Left colon (tissue), 2 donors: ENCODE measurements around the gene SPATA13. TPM values are rescaled to one million over a fixed set of nuclear protein-coding genes. Genes with fewer than 3 reads are reported as not detected.

Experiments used
- ATAC-seq: fragments of 200-7000 bp; cut with Tn5 transposase; one replicate; pipeline ENCODE4 v1.9.1; 2020; ENCODE audit warnings: mild to moderate bottlenecking, moderate library complexity
- DNase-seq, 2 donors: peaks; one replicate each; pipeline ENCODE4 v3.0.0-alpha.2; 2020
- intact Hi-C, 2 donors: fragments of 100-400 bp; cut with DNase I in 1 of 2; cut with micrococcal nuclease in 1 of 2; formaldehyde crosslinking; loops; one replicate each; pipeline versions ENCODE4 v1.11.2 to v1.14.0; 2022; cut with DNase I, micrococcal nuclease
- total RNA-seq, 2 donors: library from RNA; stranded (reverse); fragmentation: NEBNext Ultra II Directional; extraction: Animal tissue kit (Norgen Biotek cat#: 25700); gene quantifications; one replicate each; pipeline ENCODE4 v1.2.1, GENCODE V29; 2021
- donor health status: DM: no; HTN: no; CAD: no.
- donor health status: DM: yes; HTN: yes; CAD: no.

SPATA13 gene
- total RNA-seq, 2 donors from 2014 or later = 36.5 to 37.3 TPM

DNA sequence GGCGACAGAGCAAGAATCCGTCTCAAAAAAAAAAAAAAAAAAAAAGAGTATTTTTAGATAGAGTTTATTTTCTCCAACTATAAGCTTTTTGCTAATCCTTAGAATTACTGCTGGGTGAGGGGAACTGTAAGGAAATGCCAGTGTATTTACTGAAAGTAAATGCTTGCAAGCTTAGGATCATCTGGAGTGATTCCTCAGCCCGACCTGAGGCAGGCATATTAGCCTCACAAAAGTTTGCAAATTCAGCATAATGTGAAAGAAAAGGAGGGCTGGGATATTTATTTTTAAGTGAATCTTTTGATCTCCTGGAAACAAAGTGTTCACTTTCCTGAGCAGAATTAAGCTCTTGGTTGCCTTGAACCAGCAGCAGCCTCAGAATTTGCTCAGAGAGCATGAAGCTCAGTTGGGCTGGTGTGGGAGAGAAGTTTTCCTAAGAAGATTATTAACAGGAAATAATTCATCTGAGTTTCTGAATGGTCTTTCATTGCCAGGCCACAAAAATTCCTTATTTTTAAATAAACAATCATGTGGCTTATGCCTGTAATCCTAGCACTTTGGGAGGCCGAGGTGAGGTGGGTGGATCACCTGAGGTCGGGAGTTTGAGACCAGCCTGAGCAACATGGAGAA, 24.7 kb upstream of the SPATA13 start:
- intact Hi-C loops = no loop called here
- ATAC-seq = no peak
- no peak for DNase-seq

DNA sequence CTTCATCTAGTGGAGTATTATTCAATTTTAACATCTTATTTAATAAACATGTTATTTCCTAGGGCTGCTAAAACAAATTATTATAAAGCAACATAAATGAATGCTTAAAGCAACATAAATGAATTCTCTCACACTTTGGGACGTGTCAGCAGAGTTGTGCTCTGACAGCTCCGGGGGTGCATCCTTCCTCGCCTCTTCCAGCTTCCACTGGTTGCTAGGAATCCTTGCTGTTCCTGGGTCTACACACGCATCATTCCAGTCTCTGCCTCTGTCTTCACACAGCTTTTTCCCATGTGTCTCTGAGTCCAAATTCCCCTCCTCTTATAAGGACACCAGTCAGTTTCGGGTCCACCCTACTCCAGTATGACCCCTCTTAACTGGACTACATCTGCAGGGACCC, 21.6 kb upstream of the SPATA13 start:
- DNase-seq (no peak), ATAC-seq (no peak)
- intact Hi-C loops = no loop called here

DNA sequence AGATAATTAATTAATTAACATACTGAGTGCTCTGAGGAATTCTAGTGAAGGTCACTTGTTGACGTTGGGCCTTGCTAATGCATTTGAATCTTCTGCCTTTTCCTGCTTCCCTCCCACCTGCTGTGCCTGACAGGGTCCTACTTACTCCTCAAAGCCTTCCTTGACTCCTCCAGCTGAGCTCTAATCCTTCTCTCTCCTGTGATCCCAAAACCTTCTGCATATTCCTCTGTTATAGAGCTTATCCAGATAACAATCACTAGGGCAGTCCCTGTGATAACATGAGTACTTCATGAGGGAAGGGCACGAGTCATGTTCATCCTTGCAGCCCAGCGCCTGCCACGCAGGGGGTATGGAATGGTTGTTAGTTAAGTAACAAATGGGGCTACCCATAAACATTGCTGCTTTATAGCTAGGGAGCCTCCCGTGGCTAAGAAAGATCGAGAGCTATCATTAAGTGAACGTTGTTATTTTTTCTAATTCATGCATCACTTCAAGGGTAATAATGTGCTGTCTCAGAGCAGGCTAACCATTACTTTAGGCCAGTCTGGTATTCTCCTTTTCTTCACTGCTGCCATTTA, 19.1 kb upstream of the SPATA13 start:
- no peak for ATAC-seq
- intact Hi-C loops = no loop called here
- DNase-seq = no peak

DNA sequence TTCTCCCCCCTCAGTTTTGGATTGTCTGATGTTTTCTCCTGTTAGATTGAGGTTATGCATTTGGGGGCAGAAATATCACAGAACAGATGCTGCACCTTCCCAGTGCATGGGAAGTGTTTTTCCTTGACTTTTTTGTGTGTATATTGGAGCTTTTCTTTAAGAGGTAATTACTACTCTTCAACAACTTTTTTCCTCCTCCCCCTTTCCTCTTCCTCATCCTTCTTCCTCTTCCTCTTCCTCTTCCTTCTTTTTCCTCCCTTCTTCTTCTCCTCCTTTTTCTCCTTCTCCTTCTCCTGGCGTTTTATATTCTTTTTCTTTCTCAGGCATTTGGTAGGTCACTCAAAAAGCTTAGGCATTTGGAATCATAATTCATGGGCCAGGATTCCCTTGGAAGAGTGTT, 18.1 kb upstream of the SPATA13 start:
- DNase-seq = no peak
- no peak for ATAC-seq
- intact Hi-C loops = no loop called here

DNA sequence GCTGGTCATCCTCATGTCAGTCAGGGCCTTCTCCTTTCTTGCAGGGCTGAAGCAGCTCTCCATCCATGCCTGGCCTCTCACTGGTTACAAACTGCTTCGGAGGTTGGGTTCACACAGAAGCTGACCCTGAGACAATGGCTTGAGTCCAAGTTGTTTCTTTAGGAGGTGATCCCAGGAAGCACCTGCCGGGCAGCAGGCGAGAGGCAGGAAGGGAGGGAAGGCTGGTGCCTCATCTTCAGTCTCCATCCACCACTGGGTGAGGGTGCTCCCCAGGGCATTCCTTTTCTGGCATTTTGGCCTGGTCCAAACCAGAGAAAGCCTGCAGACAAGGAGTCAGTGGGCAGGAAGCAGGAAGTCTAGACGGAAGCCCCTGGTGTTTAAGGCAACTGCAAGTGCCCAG, 17.6 kb upstream of the SPATA13 start:
- DNase-seq (no peak), ATAC-seq (no peak)
- intact Hi-C loops = no loop called here

DNA sequence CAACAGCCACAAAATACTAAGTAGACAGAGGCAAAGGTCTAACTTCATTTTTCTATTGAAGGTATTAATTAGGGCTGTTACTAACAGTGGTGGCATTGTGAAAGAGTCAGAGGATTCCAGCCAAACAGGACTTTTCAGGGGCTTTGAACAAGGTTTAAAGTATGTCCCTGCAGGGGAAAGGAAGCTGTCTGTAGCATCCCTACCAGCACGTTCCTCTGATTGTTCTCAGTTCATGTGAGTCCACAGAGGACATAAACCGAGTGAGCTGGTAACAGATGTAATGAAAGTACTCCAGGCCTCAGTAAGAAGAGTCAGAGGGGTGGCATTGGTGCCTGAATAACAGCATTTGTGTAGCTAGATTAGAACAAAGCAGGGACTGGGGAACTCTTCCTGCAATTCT, 15.3 kb upstream of the SPATA13 start:
- DNase-seq (no peak), ATAC-seq (no peak)
- intact Hi-C loops = no loop called here

DNA sequence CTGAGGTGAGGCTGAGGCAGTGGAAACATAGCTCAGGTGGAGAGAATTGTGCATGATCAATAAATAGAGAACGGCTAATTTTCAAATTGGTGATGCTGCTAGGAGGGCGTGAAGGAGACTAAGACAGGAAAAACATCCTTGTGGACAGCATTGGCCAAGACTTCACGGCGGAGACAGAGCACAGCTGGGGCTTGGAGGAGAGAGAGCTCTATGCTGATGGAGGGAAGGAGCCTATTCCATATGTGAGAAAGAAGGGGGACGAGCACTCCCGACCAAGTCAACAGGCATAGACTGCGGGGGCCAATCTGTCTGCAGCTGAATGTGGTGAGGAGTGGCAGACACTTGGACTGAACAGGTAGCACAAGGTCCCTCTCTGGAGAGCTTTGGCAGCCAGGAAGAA, 14.8 kb upstream of the SPATA13 start:
- DNase-seq (no peak), ATAC-seq (no peak)
- intact Hi-C loops = no loop called here

DNA sequence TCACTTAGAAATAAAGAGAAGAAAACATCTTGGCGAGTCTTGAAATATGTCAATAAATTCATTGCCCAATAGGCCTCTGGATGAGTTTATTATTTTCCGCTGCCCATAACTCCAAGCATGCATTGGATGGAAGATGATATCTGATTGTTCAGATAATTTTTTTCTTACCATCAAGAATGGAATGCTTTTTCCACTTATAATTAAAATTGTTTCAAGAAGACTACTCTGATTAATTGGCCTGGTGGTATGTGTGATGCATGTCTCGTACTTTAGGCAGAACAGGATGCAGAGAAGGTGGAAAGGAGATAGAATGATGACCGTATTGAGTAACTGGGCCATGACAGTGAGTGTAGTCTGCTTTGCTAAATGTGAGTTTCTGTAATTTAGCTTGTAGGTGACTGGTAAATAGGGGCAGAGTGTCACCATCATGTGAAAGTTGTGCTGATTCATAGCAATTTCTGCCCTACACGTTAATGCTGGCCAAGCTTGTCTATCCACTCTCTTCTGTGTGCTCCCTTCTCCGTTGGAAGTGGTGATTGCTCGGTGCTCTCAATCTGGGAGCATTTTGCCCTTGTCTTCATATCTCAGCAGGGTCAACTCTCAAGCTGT, 13.5 kb upstream of the SPATA13 start:
- ATAC-seq (no peak), DNase-seq (no peak)
- intact Hi-C loops = no loop called here

DNA sequence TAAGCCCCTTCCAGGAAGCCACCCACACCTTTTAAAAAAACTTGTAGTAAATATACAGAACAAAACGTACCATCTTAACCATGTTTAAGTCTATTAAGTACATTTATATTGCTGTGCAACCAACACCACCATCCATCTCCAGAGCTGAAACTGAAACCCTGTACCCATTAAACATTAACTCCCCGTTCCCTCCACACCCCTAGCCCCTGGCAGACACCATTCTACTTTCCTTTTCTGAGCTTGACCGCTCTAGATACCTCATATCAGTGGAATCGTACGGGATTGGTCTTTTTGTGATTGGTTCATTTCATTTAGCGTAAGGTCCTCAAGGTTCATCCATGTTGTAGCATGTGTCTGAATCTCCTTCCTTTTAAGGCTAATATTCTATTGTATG, 13.0 kb upstream of the SPATA13 start:
- intact Hi-C loops = no loop called here
- no peak for DNase-seq
- peak; percentile 70 for ATAC-seq

DNA sequence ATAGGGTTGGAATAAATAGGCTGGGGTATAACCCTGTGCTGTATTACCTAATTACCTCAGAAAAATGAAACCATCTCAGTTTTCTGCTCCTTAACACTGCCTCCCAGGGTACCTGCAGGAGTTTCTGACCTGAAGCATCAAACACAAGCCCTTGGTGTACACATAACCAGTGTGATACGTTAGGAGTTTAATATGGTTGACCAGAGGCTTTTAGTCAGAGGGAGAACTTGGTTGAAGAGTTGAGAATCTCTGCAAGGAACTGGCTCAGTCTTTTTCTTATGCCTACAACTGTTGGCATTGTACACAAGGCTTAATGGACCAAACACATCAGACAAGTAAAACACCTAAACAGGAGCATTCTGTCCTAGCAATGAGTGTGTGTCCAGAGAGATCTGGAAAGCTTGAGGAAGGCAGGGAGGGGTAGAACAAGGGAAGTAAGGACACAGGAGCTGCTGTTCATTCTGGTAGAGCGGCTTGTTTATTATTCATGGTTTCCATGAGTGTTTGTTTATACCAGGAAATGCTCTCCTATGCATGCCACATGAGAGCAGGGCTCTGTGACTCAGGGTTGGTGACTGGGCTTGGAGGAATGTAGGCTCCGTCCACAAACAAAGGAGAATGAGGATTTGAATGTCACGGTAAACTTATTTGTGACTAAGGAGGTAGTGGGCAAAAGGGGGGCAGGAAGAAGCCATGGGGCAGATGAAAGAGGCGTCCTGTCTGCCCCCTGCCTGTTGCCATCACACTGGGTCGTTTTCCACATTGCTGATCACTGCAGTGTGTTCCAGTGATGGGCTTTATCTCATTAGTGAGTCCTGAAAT, 11.9 kb upstream of the SPATA13 start:
- intact Hi-C loops = no loop called here
- peak; percentile 85 for ATAC-seq
- DNase-seq = peak in 1 of 2 donors; percentile 54

DNA sequence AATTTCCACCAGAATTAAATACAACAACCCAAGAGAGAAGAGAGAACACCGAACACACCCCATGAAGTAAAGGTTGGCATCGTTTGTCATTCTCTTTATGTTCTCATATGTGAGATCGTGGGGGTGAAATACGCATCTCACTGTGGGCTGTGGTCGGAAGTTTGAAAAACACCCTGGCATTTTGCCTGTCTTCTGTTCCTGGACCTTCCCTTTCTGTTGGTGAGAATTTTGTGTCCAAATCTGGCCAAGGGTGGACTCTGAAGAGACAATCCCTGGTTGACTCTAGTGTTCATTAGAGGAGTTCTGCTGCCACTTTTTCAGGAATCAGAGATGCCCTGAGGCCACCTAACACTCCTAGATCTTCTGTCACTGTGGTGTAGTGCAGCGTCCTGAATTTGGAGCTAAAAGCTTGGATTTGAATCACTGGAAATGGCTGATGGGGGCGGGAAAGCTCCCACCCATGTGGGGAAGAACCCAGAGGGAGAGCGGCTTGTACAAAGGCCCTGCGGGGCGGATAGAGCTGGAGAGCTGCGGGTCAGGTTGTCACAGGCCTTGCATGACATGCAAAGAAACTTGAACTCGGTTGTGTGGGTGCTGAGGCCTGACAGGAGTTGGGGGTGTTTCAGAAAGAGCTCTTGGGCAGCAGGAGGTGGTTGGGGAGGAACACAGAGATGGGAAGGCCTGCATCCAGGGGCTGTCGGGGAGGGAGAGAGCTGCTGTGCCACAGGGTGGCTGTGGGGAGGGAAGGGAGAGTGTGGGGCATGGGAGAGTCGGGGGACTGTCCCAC, 11.1 kb upstream of the SPATA13 start:
- no peak for DNase-seq
- no peak for ATAC-seq
- intact Hi-C loops = no loop called here

DNA sequence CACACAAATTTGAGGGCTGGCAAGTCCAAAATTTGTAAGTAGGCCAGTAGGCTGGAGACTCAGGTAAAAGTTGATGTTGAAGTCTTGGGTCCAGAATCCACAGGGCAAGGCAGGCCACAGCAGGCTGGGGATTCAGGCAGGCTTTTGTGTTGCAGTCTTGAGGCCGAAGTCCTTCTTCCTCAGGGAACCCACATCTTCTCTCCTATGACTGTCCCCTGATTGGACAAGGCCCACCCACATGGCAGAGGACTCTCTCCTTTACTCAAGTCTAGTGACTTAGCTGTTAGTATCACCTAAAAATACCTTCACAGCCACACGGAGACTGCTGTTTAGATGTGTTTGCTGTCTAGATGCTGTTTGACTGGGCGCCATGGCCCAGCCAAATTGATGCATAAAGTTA, 9.9 kb upstream of the SPATA13 start:
- intact Hi-C loops = no loop called here
- ATAC-seq (no peak), DNase-seq (no peak)

DNA sequence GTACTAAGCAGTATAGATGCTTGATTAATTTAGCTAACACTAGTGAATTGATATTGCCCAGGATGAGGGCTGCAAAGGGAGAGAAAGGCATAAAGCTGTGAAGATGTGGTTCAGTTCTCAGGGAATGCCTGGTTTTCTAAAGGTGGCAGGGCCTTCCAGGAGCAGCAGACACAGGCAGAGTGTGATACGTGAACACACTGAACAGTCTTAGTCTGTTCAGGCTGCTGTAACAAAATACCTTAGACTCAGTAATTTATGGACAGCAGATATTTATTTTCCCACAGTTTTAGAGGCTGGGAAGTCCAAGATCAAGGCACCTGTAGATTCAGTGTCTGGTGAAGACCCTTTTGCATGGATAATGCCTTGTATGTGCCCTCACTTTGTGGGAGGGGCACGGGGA, 8.7 kb upstream of the SPATA13 start:
- intact Hi-C loops = no loop called here
- no peak for ATAC-seq
- no peak for DNase-seq

DNA sequence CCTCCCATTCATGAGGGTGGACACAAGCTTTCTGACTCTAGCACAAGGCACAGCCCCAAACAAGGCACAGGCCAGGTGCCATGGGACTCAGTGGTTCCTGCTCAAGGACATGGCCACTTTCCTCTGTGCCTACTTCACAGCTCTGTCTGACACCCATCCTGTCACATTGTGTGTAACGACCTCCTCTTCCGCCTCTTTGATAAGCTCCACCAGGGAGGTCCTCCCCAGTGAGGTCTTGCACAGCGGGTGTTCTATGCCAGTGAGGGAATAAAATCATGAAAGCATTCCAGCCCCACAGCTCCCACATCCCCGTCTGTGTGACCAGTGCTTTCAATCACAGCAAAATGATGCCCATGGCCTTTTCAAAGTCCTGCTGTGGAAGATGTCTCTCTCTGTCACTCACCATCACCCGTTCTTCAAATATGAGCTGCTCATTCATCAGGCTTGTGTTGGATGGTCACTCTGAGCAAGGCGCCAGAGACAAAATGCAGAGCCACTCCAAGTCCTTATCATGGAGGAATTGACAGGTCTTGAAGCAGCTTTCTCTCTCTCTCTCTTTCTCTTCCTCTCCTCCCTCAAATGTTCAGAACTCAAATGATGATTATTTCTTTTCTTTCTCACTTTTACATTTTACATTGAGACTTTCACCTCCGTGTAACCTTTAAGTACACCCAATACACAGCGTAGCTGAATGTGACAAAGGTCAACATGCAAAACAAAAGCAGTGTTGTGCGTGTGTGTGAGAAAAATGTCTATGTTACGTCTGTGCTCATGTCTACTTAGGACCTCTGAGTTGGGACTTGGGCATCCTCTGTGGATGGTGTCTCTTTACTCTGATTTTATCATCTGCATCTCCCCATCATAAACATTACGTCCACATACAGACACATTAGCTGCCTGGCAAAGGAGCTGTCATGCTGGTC, 8.0 kb upstream of the SPATA13 start:
- DNase-seq (no peak), ATAC-seq (peak; percentile 55)
- intact Hi-C loops = no loop called here

DNA sequence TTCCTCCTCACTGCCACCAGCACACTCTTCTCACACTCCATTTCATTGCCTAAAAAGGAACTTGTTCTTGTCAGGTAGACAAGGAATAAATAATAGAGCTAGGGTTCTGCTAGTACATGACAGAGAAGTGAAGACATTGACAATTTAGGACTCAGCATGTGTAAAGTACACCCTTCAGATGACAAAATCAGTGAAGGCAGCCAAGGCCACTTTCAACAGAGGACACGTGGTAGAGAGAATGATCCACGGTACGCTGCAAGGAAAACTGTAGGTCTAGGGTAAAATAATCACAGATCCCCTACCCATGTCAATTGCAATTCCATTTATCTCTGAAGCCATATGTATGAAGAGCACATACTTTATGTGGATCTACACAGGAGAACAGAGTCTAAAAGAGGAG, 7.2 kb upstream of the SPATA13 start:
- intact Hi-C loops = no loop called here
- no peak for DNase-seq
- ATAC-seq = peak; percentile 25

DNA sequence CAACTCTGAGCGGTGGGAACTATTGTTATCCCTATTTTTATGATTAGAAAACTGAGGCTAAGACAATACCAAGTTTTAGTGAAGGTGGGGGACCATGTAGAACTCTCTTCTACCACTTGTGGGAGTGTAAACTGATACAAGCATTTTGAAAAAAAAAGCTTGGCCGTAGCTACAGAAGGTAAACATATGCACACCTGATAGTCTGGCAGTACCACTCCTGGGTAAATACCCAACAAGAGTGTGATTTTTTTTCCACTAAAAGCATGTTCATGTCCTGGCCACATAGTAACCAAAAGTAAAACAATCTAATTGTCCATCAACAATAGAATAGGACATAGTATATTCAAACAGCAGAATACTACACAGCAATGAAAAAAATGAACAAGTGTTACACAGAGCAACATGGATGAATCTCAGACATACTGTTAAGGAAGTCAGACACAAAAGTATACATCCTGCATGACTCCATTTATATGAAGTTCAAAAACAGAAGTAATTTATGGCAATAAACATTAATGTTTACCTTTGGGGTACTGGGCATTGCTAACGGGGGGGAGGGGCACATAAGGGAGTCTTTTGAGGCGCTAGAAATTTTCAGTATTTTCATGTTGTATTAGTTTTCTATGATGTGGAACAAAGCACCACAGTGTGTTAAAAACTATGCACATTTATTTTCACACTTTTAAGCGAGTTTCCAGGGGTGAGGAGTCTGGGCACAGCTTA, 6.4 kb upstream of the SPATA13 start:
- no peak for DNase-seq
- intact Hi-C loops = no loop called here
- peak; percentile 31 for ATAC-seq

DNA sequence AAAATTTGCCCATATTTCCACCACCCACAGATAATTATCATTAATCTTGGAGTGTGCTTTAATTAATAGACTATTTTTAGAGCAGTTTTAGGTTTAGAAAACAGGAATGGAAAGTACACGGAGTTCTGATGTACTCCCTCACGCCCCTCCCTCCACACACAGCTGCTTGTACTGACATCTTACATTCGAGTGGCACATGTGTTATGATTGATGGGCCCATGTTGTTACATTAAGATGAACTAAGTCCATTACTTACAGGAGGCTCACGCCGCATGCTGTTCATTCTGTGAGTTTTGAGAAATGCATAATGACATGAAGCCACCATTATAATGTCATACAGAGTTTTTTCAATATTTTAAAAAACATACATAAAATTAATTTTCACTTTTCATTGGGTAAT, 1.2 kb upstream of the SPATA13 start:
- intact Hi-C loops = no loop called here
- no peak for DNase-seq
- no peak for ATAC-seq
